ENCODE data around the gene SMC4. TPM values are rescaled to one million over a fixed set of nuclear protein-coding genes. Genes with fewer than 3 reads are reported as not detected.
"Not testable (repeated sequence)": the region's sequence is repeated elsewhere in the genome, so short reads cannot be mapped to it uniquely, and the experiment has no call there.

The SMC4 gene
- total and polyA plus RNA-seq, 4 donors = 20.4 to 33.0 (median 25.8) TPM

- Histone ChIP-seq H3K9me3 (ENCODE audit: control insufficient read depth, low read length) (no peaks in the 10 kb centered on the region), H3K36me3 (ENCODE audit: control insufficient read depth in 1 of 2, insufficient read depth in 2 of 2, low read length in 1 of 2) (no peaks in the 10 kb centered on the region), H3K27me3 (ENCODE audit: control insufficient read depth in 1 of 2, insufficient read depth in 2 of 2, low read length in 1 of 2) (no peaks in the 10 kb centered on the region), H3K4me3 (ENCODE audit: low read length in 2 of 2) (no peak overlapping the region), H3K27ac (ENCODE audit: low read depth in 1 of 2, low read length in 2 of 2) (no peak overlapping the region), H3K4me1 (ENCODE audit: control insufficient read depth in 1 of 2, insufficient read depth in 2 of 2, low read length in 2 of 2) (no peaks in the 10 kb centered on the region)
- DNase-seq (no peak), ATAC-seq (ENCODE audit: low FRiP score) (no peak)
- 93 to 94% methylated on average over 13 of the region's 13 CpGs for WGBS, 2 donors
- intact Hi-C loops (cut with DNase I) = no loop called here
These were observed 47.1 kb downstream of the SMC4 start for GRCh38 chr3:160446522-160447056.

- H3K27me3 ChIP-seq (ENCODE audit: control insufficient read depth in 1 of 2, insufficient read depth in 2 of 2, low read length in 1 of 2) = no peaks in the 10 kb centered on the region
- 19 to 28% methylated on average over 3 of the region's 3 CpGs for WGBS, 2 donors
- no peak overlapping the region for H3K27ac ChIP-seq (ENCODE audit: low read depth in 1 of 2, low read length in 2 of 2)
- DNase-seq (no peak), ATAC-seq (ENCODE audit: low FRiP score) (no peak)
- intact Hi-C loops (cut with DNase I) = no loop called here
- no peak overlapping the region for H3K4me3 ChIP-seq (ENCODE audit: low read length in 2 of 2)
- no peaks in the 10 kb centered on the region for H3K9me3 ChIP-seq (ENCODE audit: control insufficient read depth, low read length)
- no peaks in the 10 kb centered on the region for H3K4me1 ChIP-seq (ENCODE audit: control insufficient read depth in 1 of 2, insufficient read depth in 2 of 2, low read length in 2 of 2)
- H3K36me3 ChIP-seq (ENCODE audit: control insufficient read depth in 1 of 2, insufficient read depth in 2 of 2, low read length in 1 of 2) = no peaks in the 10 kb centered on the region
These were observed 48.1 kb downstream of the SMC4 start for GRCh38 chr3:160447544-160447943.

GRCh38 chr3:160448845-160449635, 49.6 kb downstream of the SMC4 start:
- peak; percentile 68 for ATAC-seq (ENCODE audit: low FRiP score)
- Histone ChIP-seq H3K27ac (ENCODE audit: low read depth in 1 of 2, low read length in 2 of 2) (peak overlapping the region in 1 of 2 donors; percentile 73), H3K4me3 (ENCODE audit: low read length in 2 of 2) (peak overlapping the region; percentile 80 to 84), H3K27me3 (ENCODE audit: control insufficient read depth in 1 of 2, insufficient read depth in 2 of 2, low read length in 1 of 2) (no peaks in the 10 kb centered on the region), H3K36me3 (ENCODE audit: control insufficient read depth in 1 of 2, insufficient read depth in 2 of 2, low read length in 1 of 2) (no peaks in the 10 kb centered on the region), H3K4me1 (ENCODE audit: control insufficient read depth in 1 of 2, insufficient read depth in 2 of 2, low read length in 2 of 2) (no peaks in the 10 kb centered on the region), H3K9me3 (ENCODE audit: control insufficient read depth, low read length) (no peaks in the 10 kb centered on the region)
- intact Hi-C loops (cut with DNase I) = no loop called here
- 1 to 2% methylated on average over 26 of the region's 26 CpGs for WGBS, 2 donors
- peak in 1 of 2 donors; percentile 81 for DNase-seq

- ATAC-seq (ENCODE audit: low FRiP score) (peak; percentile 95), DNase-seq (peak; percentile 95)
- Histone ChIP-seq H3K4me3 (ENCODE audit: low read length in 2 of 2) (peak within 1 kb of the TSS; percentile 80 to 84), H3K27me3 (ENCODE audit: control insufficient read depth in 1 of 2, insufficient read depth in 2 of 2, low read length in 1 of 2) (no peaks in the 10 kb centered on the region), H3K4me1 (ENCODE audit: control insufficient read depth in 1 of 2, insufficient read depth in 2 of 2, low read length in 2 of 2) (no peaks in the 10 kb centered on the region), H3K9me3 (ENCODE audit: control insufficient read depth, low read length) (no peaks in the 10 kb centered on the region), H3K27ac (ENCODE audit: low read depth in 1 of 2, low read length in 2 of 2) (peak within 1 kb of the TSS in 1 of 2 donors; percentile 73), H3K36me3 (ENCODE audit: control insufficient read depth in 1 of 2, insufficient read depth in 2 of 2, low read length in 1 of 2) (no peaks in the 10 kb centered on the region)
- 10 to 11% methylated on average over 71 of the region's 71 CpGs for WGBS, 2 donors
- intact Hi-C loops (cut with DNase I) = no loop called here
These were observed 50.5 kb downstream of the SMC4 start, which contains the start of gene TRIM59 for GRCh38 chr3:160449636-160450598. Gene TRIM59, minus strand, starts transcription at chr3:160449786. Its CDS starts 10,603 bp downstream, at chr3:160439183.

- no peak for ATAC-seq (ENCODE audit: low FRiP score)
- DNase-seq = no peak
- intact Hi-C loops (cut with DNase I) = no loop called here
- H3K27ac ChIP-seq (ENCODE audit: low read depth in 1 of 2, low read length in 2 of 2) = no peak overlapping the region
- no peaks in the 10 kb centered on the region for H3K27me3 ChIP-seq (ENCODE audit: control insufficient read depth in 1 of 2, insufficient read depth in 2 of 2, low read length in 1 of 2)
- H3K9me3 ChIP-seq (ENCODE audit: control insufficient read depth, low read length) = no peaks in the 10 kb centered on the region
- no peak overlapping the region for H3K4me3 ChIP-seq (ENCODE audit: low read length in 2 of 2)
- no peaks in the 10 kb centered on the region for H3K36me3 ChIP-seq (ENCODE audit: control insufficient read depth in 1 of 2, insufficient read depth in 2 of 2, low read length in 1 of 2)
- H3K4me1 ChIP-seq (ENCODE audit: control insufficient read depth in 1 of 2, insufficient read depth in 2 of 2, low read length in 2 of 2) = no peaks in the 10 kb centered on the region
- 30 to 38% methylated on average over 3 of the region's 3 CpGs for WGBS, 2 donors
These were observed 51.4 kb downstream of the SMC4 start for GRCh38 chr3:160450846-160451245.

GRCh38 chr3:160451602-160452001, 52.2 kb downstream of the SMC4 start:
- intact Hi-C loops (cut with DNase I) = no loop called here
- Histone ChIP-seq H3K27ac (ENCODE audit: low read depth in 1 of 2, low read length in 2 of 2) (no peak overlapping the region), H3K36me3 (ENCODE audit: control insufficient read depth in 1 of 2, insufficient read depth in 2 of 2, low read length in 1 of 2) (no peaks in the 10 kb centered on the region), H3K4me1 (ENCODE audit: control insufficient read depth in 1 of 2, insufficient read depth in 2 of 2, low read length in 2 of 2) (no peaks in the 10 kb centered on the region), H3K9me3 (ENCODE audit: control insufficient read depth, low read length) (no peaks in the 10 kb centered on the region), H3K4me3 (ENCODE audit: low read length in 2 of 2) (no peak overlapping the region), H3K27me3 (ENCODE audit: control insufficient read depth in 1 of 2, insufficient read depth in 2 of 2, low read length in 1 of 2) (no peaks in the 10 kb centered on the region)
- DNase-seq (no peak), ATAC-seq (ENCODE audit: low FRiP score) (no peak)
- WGBS, 2 donors = 91 to 95% methylated on average over 4 of the region's 4 CpGs

- ATAC-seq (ENCODE audit: low FRiP score); DNase-seq; H3K9me3 ChIP-seq (ENCODE audit: control insufficient read depth, low read length); H3K4me3 ChIP-seq (ENCODE audit: low read length in 2 of 2); H3K4me1 ChIP-seq (ENCODE audit: control insufficient read depth in 1 of 2, insufficient read depth in 2 of 2, low read length in 2 of 2); H3K36me3 ChIP-seq (ENCODE audit: control insufficient read depth in 1 of 2, insufficient read depth in 2 of 2, low read length in 1 of 2); intact Hi-C loops (cut with DNase I); H3K27me3 ChIP-seq (ENCODE audit: control insufficient read depth in 1 of 2, insufficient read depth in 2 of 2, low read length in 1 of 2); H3K27ac ChIP-seq (ENCODE audit: low read depth in 1 of 2, low read length in 2 of 2): not testable (repeated sequence)
- 94 to 97% methylated on average over 15 to 19 of the region's 19 CpGs for WGBS, 2 donors
These were observed 52.8 kb downstream of the SMC4 start for GRCh38 chr3:160452251-160452650.

GRCh38 chr3:160454995-160455394, 55.5 kb downstream of the SMC4 start:
- Histone ChIP-seq H3K27ac (ENCODE audit: low read depth in 1 of 2, low read length in 2 of 2) (no peak overlapping the region), H3K4me3 (ENCODE audit: low read length in 2 of 2) (no peak overlapping the region), H3K27me3 (ENCODE audit: control insufficient read depth in 1 of 2, insufficient read depth in 2 of 2, low read length in 1 of 2) (no peaks in the 10 kb centered on the region), H3K4me1 (ENCODE audit: control insufficient read depth in 1 of 2, insufficient read depth in 2 of 2, low read length in 2 of 2) (no peaks in the 10 kb centered on the region), H3K9me3 (ENCODE audit: control insufficient read depth, low read length) (no peaks in the 10 kb centered on the region), H3K36me3 (ENCODE audit: control insufficient read depth in 1 of 2, insufficient read depth in 2 of 2, low read length in 1 of 2) (no peaks in the 10 kb centered on the region)
- intact Hi-C loops (cut with DNase I) = no loop called here
- DNase-seq (no peak), ATAC-seq (ENCODE audit: low FRiP score) (no peak)
- WGBS, 2 donors = 43 to 55% methylated on average over 1 of the region's 1 CpG

All from aorta (tissue), 5 donors.